ENCODE data around the gene HSD11B1L.

- TF ChIP-seq CTCF (IDR thresholded peaks at IDR 0.05; ENCODE audit: insufficient read depth, low read depth, low read length): no peak
- TF ChIP-seq EZH2 (IDR thresholded peaks at IDR 0.05; ENCODE audit: insufficient read depth, low read length): no peak
These were observed 9.2 kb upstream of the HSD11B1L start for GRCh38 chr19:5671600-5671999.

All from astrocyte (in vitro differentiated cells and primary cell).